H1 (cell line): ENCODE measurements around the gene KRT13.

Source experiments
- BCL11A ChIP-seq, 2 experiments: IDR thresholded peaks; one replicate each; pipeline ENCODE4 v1.6.1; 2011; ENCODE audit warnings: low read depth in 2 of 2, low read length in 2 of 2, mild to moderate bottlenecking in 2 of 2
- CBX8 ChIP-seq: fragments of 300-800, 300-1000 bp; sonication (generic); IDR thresholded peaks from 2 replicates; pipeline ENCODE4 v1.7.1; 2016; ENCODE audit warnings: low read depth, low read length, borderline replicate concordance
- CHD2 ChIP-seq: IDR thresholded peaks from 2 replicates; pipeline ENCODE4 v1.6.1; 2012; ENCODE audit warnings: low read length, improper control_type of control experiment
- CTCF ChIP-seq, 3 experiments: IDR thresholded peaks; 1 replicate in 2 of 3; 2 replicates in 1 of 3; pipeline versions ENCODE4 v1.5.1 to v1.6.1; 2011; ENCODE audit warnings: low read length in 3 of 3, mild to moderate bottlenecking in 3 of 3, inconsistent platforms in 2 of 3, low read depth in 1 of 3, moderate library complexity in 1 of 3; ENCODE audit not compliant: insufficient read depth in 1 of 3; ENCODE audit errors: control extremely low read depth in 1 of 3
- EP300 ChIP-seq, 2 experiments: IDR thresholded peaks; 1 replicate in 1 of 2; 2 replicates in 1 of 2; pipeline ENCODE4 v1.6.1; 2011 to 2012; ENCODE audit warnings: low read depth in 2 of 2, low read length in 2 of 2, mild to moderate bottlenecking in 2 of 2, borderline replicate concordance in 1 of 2, inconsistent platforms in 1 of 2, moderate library complexity in 1 of 2
- EZH2 ChIP-seq: fragments of 200-600 bp; sonication (generic); IDR thresholded peaks from 2 replicates; pipeline ENCODE4 v1.7.1; 2012; ENCODE audit warnings: low read depth, mild to moderate bottlenecking, moderate library complexity, low read length, inconsistent platforms; ENCODE audit not compliant: severe bottlenecking
- GABPA ChIP-seq: IDR thresholded peaks from 2 replicates; pipeline ENCODE4 v1.6.1; 2011; ENCODE audit warnings: mild to moderate bottlenecking, low read length, moderate library complexity, borderline replicate concordance; ENCODE audit not compliant: insufficient read depth
- POLR2A ChIP-seq, 2 experiments: IDR thresholded peaks; 1 replicate in 1 of 2; 2 replicates in 1 of 2; pipeline ENCODE4 v1.6.1; 2011; ENCODE audit warnings: low read depth in 2 of 2, low read length in 2 of 2, mild to moderate bottlenecking in 2 of 2; ENCODE audit errors: control extremely low read depth in 1 of 2
- POLR2AphosphoS5 ChIP-seq: IDR thresholded peaks from 2 replicates; pipeline ENCODE4 v1.6.1; 2011; ENCODE audit warnings: low read depth, low read length
- RAD21 ChIP-seq, 2 experiments: IDR thresholded peaks in 1 of 2; conservative IDR thresholded peaks in 1 of 2; 2 replicates each; pipeline ENCODE4 v1.6.1; 2011; ENCODE audit warnings: low read depth in 2 of 2, low read length in 2 of 2, improper control_type of control experiment in 1 of 2, inconsistent platforms in 1 of 2, mild to moderate bottlenecking in 1 of 2, moderate library complexity in 1 of 2
- RFX5 ChIP-seq: IDR thresholded peaks from 2 replicates; pipeline ENCODE4 v1.6.1; 2011; ENCODE audit warnings: low read depth, low read length, improper control_type of control experiment, borderline replicate concordance
- RXRA ChIP-seq: IDR thresholded peaks from 2 replicates; pipeline ENCODE4 v1.6.1; 2011; ENCODE audit warnings: low read depth, mild to moderate bottlenecking, low read length, moderate library complexity; ENCODE audit not compliant: insufficient read depth
- SP1 ChIP-seq: IDR thresholded peaks from 2 replicates; pipeline ENCODE4 v1.6.1; 2011; ENCODE audit warnings: low read depth, low read length

- no peak for TF ChIP-seq CHD2
- no peak for TF ChIP-seq SP1
- TF ChIP-seq EZH2: no peak
- no peak for TF ChIP-seq POLR2A (IDR thresholded peaks at IDR 0.05; ENCODE audit: control extremely low read depth in 1 of 2, low read depth in 2 of 2, low read length in 2 of 2)
- no peak for TF ChIP-seq CTCF (IDR thresholded peaks at IDR 0.05; ENCODE audit: control extremely low read depth in 1 of 3, insufficient read depth in 1 of 3, low read depth in 1 of 3, low read length in 3 of 3)
- TF ChIP-seq RAD21 (IDR thresholded peaks at IDR 0.05 in 1 of 2, conservative IDR thresholded peaks at IDR 0.05 in 1 of 2; ENCODE audit: low read depth in 2 of 2, low read length in 2 of 2): no peak
- TF ChIP-seq BCL11A (IDR thresholded peaks at IDR 0.05; ENCODE audit: low read depth in 2 of 2, low read length in 2 of 2): no peak
- no peak for TF ChIP-seq EP300 (IDR thresholded peaks at IDR 0.05; ENCODE audit: borderline replicate concordance in 1 of 2, low read depth in 2 of 2, low read length in 2 of 2)
- no peak for TF ChIP-seq GABPA
- TF ChIP-seq RFX5: no peak
- no peak for TF ChIP-seq CBX8
- no peak for TF ChIP-seq RXRA
- no peak for TF ChIP-seq POLR2AphosphoS5
Measured at GRCh38 chr17:41492771-41493170, 12.6 kb downstream of the KRT13 start.
